Measurements from ENCODE around the gene MPL.

Gene MPL

GRCh38 chr1:43300378-43301094 is 37.1 kb upstream of the MPL start, which contains the start of gene TIE1:
Gene TIE1, plus strand, starts transcription at chr1:43300982. Its CDS starts 90 bp downstream, at chr1:43301072.
- H3K4me3 ChIP-seq (ENCODE audit: low read depth, low read length) = no peak within 1 kb of the TSS
- ChIA-PET POLR2A (no interaction called here), CTCF (no interaction called here)
- TF ChIP-seq ZNF19 (tag by site-specific recombination; IDR thresholded peaks at IDR 0.05; ENCODE audit: low read depth) (no peak), KLF1 (tag by site-specific recombination; IDR thresholded peaks at IDR 0.05) (no peak), ZNF701 (tag by site-specific recombination; IDR thresholded peaks at IDR 0.05) (no peak), TSHZ1 (tag by site-specific recombination; IDR thresholded peaks at IDR 0.05; ENCODE audit: borderline replicate concordance) (no peak), ZNF426 (tag by site-specific recombination; IDR thresholded peaks at IDR 0.05) (no peak)
- H3K27ac ChIP-seq (ENCODE audit: extremely low read depth, low read depth, low read length) = no peak within 1 kb of the TSS
- H3K36me3 ChIP-seq (ENCODE audit: control insufficient read depth in 2 of 2, insufficient read depth in 1 of 2, low read length in 2 of 2) = no peaks in the 10 kb centered on the region
- no peaks in the 10 kb centered on the region for H3K9me3 ChIP-seq (ENCODE audit: control insufficient read depth, insufficient read depth, low read depth, low read length)
- H3K4me1 ChIP-seq (ENCODE audit: control insufficient read depth, insufficient read depth, low read length) = no peaks in the 10 kb centered on the region

GRCh38 chr1:43302201-43302600 is 35.4 kb upstream of the MPL start:
- POLR2A ChIA-PET = no interaction called here
- no peaks in the 10 kb centered on the region for H3K36me3 ChIP-seq (ENCODE audit: control insufficient read depth in 2 of 2, insufficient read depth in 1 of 2, low read length in 2 of 2)
- TF ChIP-seq KLF9 (tag by site-specific recombination; IDR thresholded peaks at IDR 0.05; ENCODE audit: low read depth) (no peak), ZNF658 (tag by site-specific recombination; IDR thresholded peaks at IDR 0.05) (no peak), ZNF391 (tag by site-specific recombination; IDR thresholded peaks at IDR 0.05; ENCODE audit: borderline replicate concordance, low read depth) (no peak), ZBTB1 (tag by site-specific recombination; IDR thresholded peaks at IDR 0.05) (no peak), ZNF398 (tag by site-specific recombination; IDR thresholded peaks at IDR 0.05) (no peak), ZNF610 (tag by site-specific recombination; IDR thresholded peaks at IDR 0.05; ENCODE audit: borderline replicate concordance) (no peak), IKZF3 (tag by site-specific recombination; IDR thresholded peaks at IDR 0.05) (no peak), ZNF747 (tag by site-specific recombination; IDR thresholded peaks at IDR 0.05) (no peak), CTCF (tag by site-specific recombination; IDR thresholded peaks at IDR 0.05) (no peak), PATZ1 (tag by site-specific recombination; IDR thresholded peaks at IDR 0.05) (no peak), ZIC2 (tag by site-specific recombination; IDR thresholded peaks at IDR 0.05) (no peak), TCF7L2 (IDR thresholded peaks at IDR 0.05; ENCODE audit: borderline replicate concordance, low read depth, low read length) (no peak), ZNF175 (tag by site-specific recombination; IDR thresholded peaks at IDR 0.05) (no peak), ZNF37A (tag by site-specific recombination; IDR thresholded peaks at IDR 0.05) (no peak)
- TF ChIP-seq, protein P1, sequence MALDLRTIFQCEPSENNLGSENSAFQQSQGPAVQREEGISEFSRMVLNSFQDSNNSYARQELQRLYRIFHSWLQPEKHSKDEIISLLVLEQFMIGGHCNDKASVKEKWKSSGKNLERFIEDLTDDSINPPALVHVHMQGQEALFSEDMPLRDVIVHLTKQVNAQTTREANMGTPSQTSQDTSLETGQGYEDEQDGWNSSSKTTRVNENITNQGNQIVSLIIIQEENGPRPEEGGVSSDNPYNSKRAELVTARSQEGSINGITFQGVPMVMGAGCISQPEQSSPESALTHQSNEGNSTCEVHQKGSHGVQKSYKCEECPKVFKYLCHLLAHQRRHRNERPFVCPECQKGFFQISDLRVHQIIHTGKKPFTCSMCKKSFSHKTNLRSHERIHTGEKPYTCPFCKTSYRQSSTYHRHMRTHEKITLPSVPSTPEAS (tag by site-specific recombination; IDR thresholded peaks at IDR 0.05) = no peak
- CTCF ChIA-PET = no interaction called here
- H3K4me1 ChIP-seq (ENCODE audit: control insufficient read depth, insufficient read depth, low read length) = no peaks in the 10 kb centered on the region
- no peak overlapping the region for H3K4me3 ChIP-seq (ENCODE audit: low read depth, low read length)
- H3K9me3 ChIP-seq (ENCODE audit: control insufficient read depth, insufficient read depth, low read depth, low read length) = no peaks in the 10 kb centered on the region
- no peak overlapping the region for H3K27ac ChIP-seq (ENCODE audit: extremely low read depth, low read depth, low read length)

Measured in HEK293 (cell line).